22Rv1 (cell line): ENCODE measurements around the gene ABCA13.

ENCODE experiments used
- CTCF ChIP-seq: fragments of 450-650 bp; IDR thresholded peaks from 2 replicates; pipeline ENCODE4 v1.5.1; 2017; ENCODE audit warnings: mild to moderate bottlenecking
- ZFX ChIP-seq: fragments of 450-650 bp; IDR thresholded peaks from 2 replicates; pipeline ENCODE4 v1.6.1; 2017; ENCODE audit warnings: antibody characterized with exemption, borderline replicate concordance

DNA sequence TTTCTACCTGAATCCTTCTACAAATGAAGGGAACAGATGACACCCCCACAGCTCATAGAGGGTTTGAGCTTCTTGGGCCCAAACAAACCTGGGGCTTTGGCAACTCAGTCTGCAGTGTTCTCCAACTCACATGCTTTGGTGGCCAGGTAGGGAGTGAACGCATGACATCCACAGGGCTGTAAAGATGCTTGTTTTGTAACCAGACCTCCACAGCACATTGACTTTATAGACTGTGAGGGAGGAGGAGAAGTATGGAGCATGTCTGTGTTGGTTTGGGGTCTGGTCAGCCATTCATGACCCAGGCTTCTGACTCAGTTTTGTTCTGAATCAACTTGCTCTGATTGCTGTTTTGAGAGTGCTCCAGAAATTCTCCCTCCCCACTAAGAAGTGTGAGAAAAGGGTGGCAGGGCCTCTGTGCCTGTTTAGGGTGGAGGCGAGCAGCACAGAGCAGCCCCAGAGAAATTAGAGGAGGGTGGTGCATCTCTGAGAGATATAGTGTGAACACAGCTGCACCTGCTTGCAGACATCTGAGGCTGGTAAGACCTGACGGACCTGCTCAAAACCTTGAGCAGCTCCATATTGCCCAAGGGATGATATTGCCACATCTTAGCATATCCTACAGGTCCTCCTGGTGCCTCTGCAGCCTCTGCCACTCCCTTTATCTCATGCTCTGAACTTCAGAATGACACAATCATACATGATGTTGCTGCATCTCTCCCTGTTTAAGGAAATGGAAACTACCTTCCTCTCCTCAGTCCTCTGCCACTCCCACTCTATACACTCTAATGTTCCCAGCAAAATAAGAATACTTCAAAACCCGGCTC is 287.7 kb downstream of the ABCA13 start:
- TF ChIP-seq CTCF (no peak), ZFX (no peak)
